Measurements from ENCODE around the gene PIGU. TPM values are rescaled to one million over a fixed set of nuclear protein-coding genes. Genes with fewer than 3 reads are reported as not detected.

The PIGU gene
- total and polyA plus RNA-seq, 9 of the 15 experiments (the other 6 are each of a cell fraction or from before 2014, with no cell fraction given): 6.5 to 100 (median 28.1) TPM

- TF ChIP-seq ZNF407 (IDR thresholded peaks at IDR 0.05; ENCODE audit: low read depth) (no peak), CC2D1A (IDR thresholded peaks at IDR 0.05) (no peak), MAX (CRISPR knock-in tag; IDR thresholded peaks at IDR 0.05) (no peak), SOX6 (IDR thresholded peaks at IDR 0.05) (no peak), ZBTB33 (CRISPR knock-in tag; IDR thresholded peaks at IDR 0.05) (no peak), EWSR1 (IDR thresholded peaks at IDR 0.05; ENCODE audit: borderline replicate concordance, low read depth, partially characterized antibody) (no peak), JUNB (CRISPR knock-in tag; conservative IDR thresholded peaks at IDR 0.05) (no peak)
Measured at GRCh38 chr20:34566978-34567891, 109.7 kb downstream of the PIGU start (continued).

All from K562 (cell line).